A172 (cell line): ENCODE data around the gene SPATA19. TPM values are rescaled to one million over a fixed set of nuclear protein-coding genes. Genes with fewer than 3 reads are reported as not detected.

ENCODE experiments used
- total RNA-seq: library from RNA; depleted of rRNA; stranded (reverse); fragments of >200 nt; shearing (Covaris generic); gene quantifications from 2 replicates; pipeline ENCODE4 v1.2.3, GENCODE V29; 2014; rRNA removed

Gene SPATA19
- total RNA-seq, 1 experiment from 2014 or later: not detected

Other genes with a start within 250 kb of the SPATA19 start
- 0.43 and 0.57 TPM in 2 replicates for gene IGSF9B, start 111.5 kb upstream of the SPATA19 start, total RNA-seq
- gene JAM3, start 223.6 kb upstream of the SPATA19 start, total RNA-seq: 43.0 and 47.2 TPM in 2 replicates